Mucosa of stomach (tissue), 1 donor: ENCODE data around the gene IDE.

Source experiments
- H3K27me3 ChIP-seq: one replicate; pipeline ENCODE4 v1.7.0; 2013; ENCODE audit warnings: mild to moderate bottlenecking, low read length; ENCODE audit not compliant: control insufficient read depth, insufficient read depth
- H3K36me3 ChIP-seq: one replicate; pipeline ENCODE4 v1.7.0; 2013; ENCODE audit warnings: low read length; ENCODE audit not compliant: control insufficient read depth, insufficient read depth
- H3K4me1 ChIP-seq: one replicate; pipeline ENCODE4 v1.7.0; 2013; ENCODE audit warnings: mild to moderate bottlenecking, low read length; ENCODE audit not compliant: control insufficient read depth, insufficient read depth
- H3K4me3 ChIP-seq: one replicate; pipeline ENCODE4 v1.7.0; 2013; ENCODE audit warnings: low read length
- H3K9ac ChIP-seq: one replicate; pipeline ENCODE4 v1.7.0; 2013; ENCODE audit warnings: mild to moderate bottlenecking, low read length, moderate library complexity
- H3K9me3 ChIP-seq: one replicate; pipeline ENCODE4 v1.7.0; 2013; ENCODE audit warnings: mild to moderate bottlenecking, low read length, moderate library complexity; ENCODE audit not compliant: control insufficient read depth
- donor health status: Pancreatic carcinoma.

The IDE gene

GRCh38 chr10:92432596-92432995 lies 141.3 kb downstream of the IDE start:
- Histone ChIP-seq H3K4me1 (no peaks in the 10 kb centered on the region), H3K9ac (no peak overlapping the region), H3K4me3 (no peak overlapping the region), H3K27me3 (no peaks in the 10 kb centered on the region), H3K36me3 (no peaks in the 10 kb centered on the region), H3K9me3 (no peaks in the 10 kb centered on the region)

GRCh38 chr10:92430103-92430502 lies 143.8 kb downstream of the IDE start:
- Histone ChIP-seq H3K9me3 (no peaks in the 10 kb centered on the region), H3K4me3 (no peak overlapping the region), H3K9ac (no peak overlapping the region), H3K27me3 (no peaks in the 10 kb centered on the region), H3K36me3 (no peaks in the 10 kb centered on the region), H3K4me1 (no peaks in the 10 kb centered on the region)

GRCh38 chr10:92421550-92421949 lies 152.3 kb downstream of the IDE start:
- no peaks in the 10 kb centered on the region for H3K36me3 ChIP-seq
- H3K27me3 ChIP-seq: peaks cover 22% of the 10 kb centered on the region
- no peak overlapping the region for H3K4me3 ChIP-seq
- H3K9me3 ChIP-seq: no peaks in the 10 kb centered on the region
- peaks cover 8% of the 10 kb centered on the region for H3K4me1 ChIP-seq
- no peak overlapping the region for H3K9ac ChIP-seq

- Histone ChIP-seq H3K9ac (peak overlapping the region; percentile 47), H3K9me3 (no peaks in the 10 kb centered on the region), H3K4me3 (peak overlapping the region; percentile 56)
These were observed 153.2 kb downstream of the IDE start for GRCh38 chr10:92420546-92421275.

GRCh38 chr10:92419740-92420545 lies 153.9 kb downstream of the IDE start:
- peak overlapping the region; percentile 47 for H3K9ac ChIP-seq
- peak overlapping the region; percentile 56 for H3K4me3 ChIP-seq
- H3K36me3 ChIP-seq: no peaks in the 10 kb centered on the region
- H3K4me1 ChIP-seq: peaks cover 8% of the 10 kb centered on the region
- H3K27me3 ChIP-seq: peaks cover 22% of the 10 kb centered on the region
- H3K9me3 ChIP-seq: no peaks in the 10 kb centered on the region

More at GRCh38 chr10:92420546-92421275, 153.2 kb downstream of the IDE start:
- peaks cover 8% of the 10 kb centered on the region for H3K4me1 ChIP-seq
- peaks cover 22% of the 10 kb centered on the region for H3K27me3 ChIP-seq
- H3K36me3 ChIP-seq: no peaks in the 10 kb centered on the region

- no peaks in the 10 kb centered on the region for H3K9me3 ChIP-seq
- H3K4me3 ChIP-seq: no peak overlapping the region
- H3K4me1 ChIP-seq: peaks cover 8% of the 10 kb centered on the region
- no peak overlapping the region for H3K9ac ChIP-seq
- no peaks in the 10 kb centered on the region for H3K36me3 ChIP-seq
- H3K27me3 ChIP-seq: peaks cover 22% of the 10 kb centered on the region
These were observed 155.0 kb downstream of the IDE start for GRCh38 chr10:92418891-92419290.

GRCh38 chr10:92418221-92418620 lies 155.7 kb downstream of the IDE start:
- Histone ChIP-seq H3K9me3 (no peaks in the 10 kb centered on the region), H3K27me3 (peaks cover 22% of the 10 kb centered on the region), H3K9ac (no peak overlapping the region), H3K4me1 (peaks cover 8% of the 10 kb centered on the region), H3K4me3 (no peak overlapping the region), H3K36me3 (no peaks in the 10 kb centered on the region)

GRCh38 chr10:92413519-92413918 lies 160.4 kb downstream of the IDE start:
- Histone ChIP-seq H3K9ac (no peak overlapping the region), H3K4me3 (no peak overlapping the region), H3K4me1 (no peaks in the 10 kb centered on the region), H3K9me3 (no peaks in the 10 kb centered on the region), H3K27me3 (no peaks in the 10 kb centered on the region), H3K36me3 (no peaks in the 10 kb centered on the region)

- no peaks in the 10 kb centered on the region for H3K9me3 ChIP-seq
- no peak overlapping the region for H3K4me3 ChIP-seq
- no peak overlapping the region for H3K9ac ChIP-seq
These were observed 160.9 kb downstream of the IDE start for GRCh38 chr10:92413011-92413410.

GRCh38 chr10:92411406-92411805 lies 162.5 kb downstream of the IDE start:
- H3K4me3 ChIP-seq: no peak overlapping the region

More at GRCh38 chr10:92413011-92413410, 160.9 kb downstream of the IDE start:
- no peaks in the 10 kb centered on the region for H3K4me1 ChIP-seq
- no peaks in the 10 kb centered on the region for H3K27me3 ChIP-seq
- H3K36me3 ChIP-seq: no peaks in the 10 kb centered on the region

GRCh38 chr10:92410501-92410900 lies 163.4 kb downstream of the IDE start:
- H3K9me3 ChIP-seq: no peaks in the 10 kb centered on the region
- no peaks in the 10 kb centered on the region for H3K4me1 ChIP-seq
- H3K9ac ChIP-seq: no peak overlapping the region
- H3K4me3 ChIP-seq: no peak overlapping the region
- H3K27me3 ChIP-seq: no peaks in the 10 kb centered on the region
- no peaks in the 10 kb centered on the region for H3K36me3 ChIP-seq

More at GRCh38 chr10:92411406-92411805, 162.5 kb downstream of the IDE start:
- Histone ChIP-seq H3K36me3 (no peaks in the 10 kb centered on the region), H3K27me3 (no peaks in the 10 kb centered on the region), H3K9ac (no peak overlapping the region), H3K9me3 (no peaks in the 10 kb centered on the region), H3K4me1 (no peaks in the 10 kb centered on the region)

- Histone ChIP-seq H3K27me3 (no peaks in the 10 kb centered on the region), H3K4me3 (no peak overlapping the region), H3K4me1 (no peaks in the 10 kb centered on the region), H3K36me3 (no peaks in the 10 kb centered on the region), H3K9ac (no peak overlapping the region), H3K9me3 (no peaks in the 10 kb centered on the region)
These were observed 165.9 kb downstream of the IDE start for GRCh38 chr10:92408017-92408361.
